Measurements from ENCODE around the gene NDC80.

The NDC80 gene

GRCh38 chr18:2654169-2654927 is 83.0 kb downstream of the NDC80 start:
- H3K4me3 ChIP-seq (ENCODE audit: low read depth, low read length): peak overlapping the region; percentile 88
- TF ChIP-seq, protein P1, sequence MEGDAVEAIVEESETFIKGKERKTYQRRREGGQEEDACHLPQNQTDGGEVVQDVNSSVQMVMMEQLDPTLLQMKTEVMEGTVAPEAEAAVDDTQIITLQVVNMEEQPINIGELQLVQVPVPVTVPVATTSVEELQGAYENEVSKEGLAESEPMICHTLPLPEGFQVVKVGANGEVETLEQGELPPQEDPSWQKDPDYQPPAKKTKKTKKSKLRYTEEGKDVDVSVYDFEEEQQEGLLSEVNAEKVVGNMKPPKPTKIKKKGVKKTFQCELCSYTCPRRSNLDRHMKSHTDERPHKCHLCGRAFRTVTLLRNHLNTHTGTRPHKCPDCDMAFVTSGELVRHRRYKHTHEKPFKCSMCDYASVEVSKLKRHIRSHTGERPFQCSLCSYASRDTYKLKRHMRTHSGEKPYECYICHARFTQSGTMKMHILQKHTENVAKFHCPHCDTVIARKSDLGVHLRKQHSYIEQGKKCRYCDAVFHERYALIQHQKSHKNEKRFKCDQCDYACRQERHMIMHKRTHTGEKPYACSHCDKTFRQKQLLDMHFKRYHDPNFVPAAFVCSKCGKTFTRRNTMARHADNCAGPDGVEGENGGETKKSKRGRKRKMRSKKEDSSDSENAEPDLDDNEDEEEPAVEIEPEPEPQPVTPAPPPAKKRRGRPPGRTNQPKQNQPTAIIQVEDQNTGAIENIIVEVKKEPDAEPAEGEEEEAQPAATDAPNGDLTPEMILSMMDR (IDR thresholded peaks at IDR 0.05; ENCODE audit: insufficient read depth, low read length, missing control alignments): no peak
- ChIA-PET POLR2A (no interaction called here), CTCF (interaction anchor here (1.0 kb wide), 1 partner anchor 10 kb away, joined by 3 read pairs; no protein-coding TSS in a partner anchor)
- no peak for DNase-seq (ENCODE audit: low read depth, low spot score)

- ChIA-PET CTCF (interaction anchor here (1.0 kb wide), 1 partner anchor 10 kb away, joined by 3 read pairs; no protein-coding TSS in a partner anchor), POLR2A (interaction anchor here (0.6 kb wide), 1 partner anchor 333 kb away, joined by 3 read pairs; no protein-coding TSS in a partner anchor)
- H3K4me3 ChIP-seq (ENCODE audit: low read depth, low read length): peak overlapping the region; percentile 88
- no peak for DNase-seq (ENCODE audit: low read depth, low spot score)
- TF ChIP-seq, protein P1 (IDR thresholded peaks at IDR 0.05; ENCODE audit: insufficient read depth, low read length, missing control alignments): no peak
Observed at GRCh38 chr18:2654928-2655177, 83.5 kb downstream of the NDC80 start.

- no peak for DNase-seq (ENCODE audit: low read depth, low spot score)
Observed at GRCh38 chr18:2655178-2655953, 84.0 kb downstream of the NDC80 start, which contains the start of gene SMCHD1. TSS of gene SMCHD1 (plus strand) at chr18:2655726. CDS start at chr18:2656076, 350 bp downstream.

GRCh38 chr18:2655954-2656236 is 84.5 kb downstream of the NDC80 start:
- ChIA-PET CTCF (interaction anchor here (0.8 to 1.4 kb wide), 4 partner anchors 13 to 80 kb away, joined by 3 to 5 read pairs (median 5); no protein-coding TSS in a partner anchor), POLR2A (interaction anchor here (0.9 kb wide), 1 partner anchor 9 kb away, joined by 3 read pairs; no protein-coding TSS in a partner anchor)
- no peak for DNase-seq (ENCODE audit: low read depth, low spot score)
- H3K4me3 ChIP-seq (ENCODE audit: low read depth, low read length): peak overlapping the region; percentile 88
- TF ChIP-seq, protein P1 (IDR thresholded peaks at IDR 0.05; ENCODE audit: insufficient read depth, low read length, missing control alignments): no peak

More at GRCh38 chr18:2655178-2655953, 84.0 kb downstream of the NDC80 start, which contains the start of gene SMCHD1:
- peak within 1 kb of the TSS; percentile 88 for H3K4me3 ChIP-seq (ENCODE audit: low read depth, low read length)
- ChIA-PET CTCF (interaction anchor here (0.8 to 1.1 kb wide), 3 partner anchors 9 to 80 kb away, joined by 3 to 5 read pairs (median 3); no protein-coding TSS in a partner anchor), POLR2A (interaction anchor here (0.6 to 0.9 kb wide), 2 partner anchors 8 to 332 kb away, joined by 3 read pairs; no protein-coding TSS in a partner anchor)
- TF ChIP-seq, protein P1 (IDR thresholded peaks at IDR 0.05; ENCODE audit: insufficient read depth, low read length, missing control alignments): no peak

GRCh38 chr18:2656237-2656980 is 85.1 kb downstream of the NDC80 start:
- peak overlapping the region; percentile 88 for H3K4me3 ChIP-seq (ENCODE audit: low read depth, low read length)
- ChIA-PET POLR2A (no interaction called here), CTCF (interaction anchor here (0.8 to 1.4 kb wide), 4 partner anchors 12 to 79 kb away, joined by 3 to 5 read pairs (median 5); no protein-coding TSS in a partner anchor)
- DNase-seq (ENCODE audit: low read depth, low spot score): no peak
- TF ChIP-seq, protein P1 (IDR thresholded peaks at IDR 0.05; ENCODE audit: insufficient read depth, low read length, missing control alignments): no peak
